HG03103 (cell line): Measurements from ENCODE around the gene TMEM143.
"Not testable (repeated sequence)": the region's sequence is repeated elsewhere in the genome, so short reads cannot be mapped to it uniquely, and the experiment has no call there.

ENCODE experiments used
- ATAC-seq: cut with Tn5 transposase; IDR thresholded peaks from one replicate; pipeline ENCODE4 v1.9.1; 2021; ENCODE audit warnings: low read depth; ENCODE audit not compliant: unreplicated experiment

Gene TMEM143

GRCh38 chr19:48297975-48298374, 65.8 kb downstream of the TMEM143 start:
- no peak for ATAC-seq

- ATAC-seq, result no peak
These were observed 66.6 kb downstream of the TMEM143 start for GRCh38 chr19:48296963-48297734.

- no peak for ATAC-seq
These were observed 68.3 kb downstream of the TMEM143 start for GRCh38 chr19:48295458-48295857.

GRCh38 chr19:48292798-48293197, 70.9 kb downstream of the TMEM143 start:
- no peak for ATAC-seq

GRCh38 chr19:48291489-48291815, 72.3 kb downstream of the TMEM143 start:
- not testable (repeated sequence) for ATAC-seq

- ATAC-seq, result no peak
These were observed 72.8 kb downstream of the TMEM143 start for GRCh38 chr19:48290771-48291488.

- ATAC-seq, result no peak
These were observed 73.4 kb downstream of the TMEM143 start for GRCh38 chr19:48290401-48290770.

GRCh38 chr19:48287748-48288147, 76.0 kb downstream of the TMEM143 start:
- ATAC-seq, result no peak

GRCh38 chr19:48284896-48285295, 78.8 kb downstream of the TMEM143 start:
- ATAC-seq, result no peak

GRCh38 chr19:48283908-48284307, 79.8 kb downstream of the TMEM143 start:
- no peak for ATAC-seq
